GM12878 (cell line): ENCODE data around the gene ITSN2. TPM values are rescaled to one million over a fixed set of nuclear protein-coding genes. Genes with fewer than 3 reads are reported as not detected.

Source experiments
- ATAC-seq: fragments of 200-7000 bp; cut with Tn5 transposase; 3 replicates; pipeline ENCODE4 v1.9.1; 2020; ENCODE audit warnings: mild to moderate bottlenecking, moderate library complexity
- BruUV-seq: library from RNA; stranded (reverse); fragments of 400-500 nt; replicated peaks from 2 replicates; lab custom pipeline; 2021; lab: Mats Ljungman, UMichigan
- CTCF ChIA-PET: fragments of 300-600 bp; sonication (Branson Sonifier 250); formaldehyde crosslinking; extraction: SDS; loops from one replicate; lab custom pipeline; 2021; ENCODE audit warnings: inconsistent platforms; lab: Yijun Ruan, JAX
- POLR2A ChIA-PET: fragments of 350-600 bp; formaldehyde crosslinking; extraction: SDS; loops from one replicate; lab custom pipeline; 2021; ENCODE audit warnings: inconsistent platforms; lab: Charles Lee
- RAD21 ChIA-PET: fragments of 300-600 bp; sonication (Branson Sonifier 250); formaldehyde crosslinking; loops from one replicate; lab custom pipeline; 2023; ENCODE audit warnings: antibody characterized with exemption; ENCODE audit not compliant: unreplicated experiment; lab: Charles Lee
- SMC1A ChIA-PET: fragments of 300-600 bp; sonication (Branson Sonifier 250); formaldehyde crosslinking; loops from one replicate; lab custom pipeline; 2023; ENCODE audit not compliant: unreplicated experiment, uncharacterized antibody; lab: Charles Lee
- DNase-seq: peaks from one replicate; pipeline ENCODE4 v3.0.0-alpha.2; 2011; ENCODE audit warnings: low read depth, low spot score
- FAIRE-seq: peaks from 3 replicates; lab custom pipeline; 2011; peaks lifted over from hg19 to GRCh38; lab: Jason Lieb, UNC
- H2AFZ ChIP-seq: 2 replicates; pipeline ENCODE4 v1.6.0; 2011; ENCODE audit warnings: low read depth, low read length, control low read depth; ENCODE audit not compliant: control insufficient read depth
- H3K27ac ChIP-seq: 2 replicates; pipeline ENCODE4 v1.5.1; 2011; ENCODE audit warnings: control low read depth; ENCODE audit not compliant: control insufficient read depth, insufficient read depth
- H3K27me3 ChIP-seq, 2 experiments: replicated peaks in 1 of 2; 2 replicates each; pipeline versions ENCODE4 v1.6.0 to v1.6.1; 2011; ENCODE audit warnings: low read length in 1 of 2; ENCODE audit not compliant: control insufficient read depth in 2 of 2, insufficient read depth in 2 of 2
- H3K36me3 ChIP-seq, 2 experiments: 2 replicates each; pipeline ENCODE4 v1.5.1; 2011; ENCODE audit warnings: low read length in 1 of 2; ENCODE audit not compliant: control insufficient read depth in 2 of 2, insufficient read depth in 2 of 2
- H3K4me1 ChIP-seq: 2 replicates; pipeline ENCODE4 v1.6.1; 2011; ENCODE audit warnings: mild to moderate bottlenecking, low read length, moderate library complexity, mixed read lengths; ENCODE audit not compliant: control insufficient read depth, insufficient read depth
- H3K4me2 ChIP-seq: 2 replicates; pipeline ENCODE4 v1.6.0; 2011; ENCODE audit warnings: control low read depth; ENCODE audit not compliant: control insufficient read depth, insufficient read depth
- H3K4me3 ChIP-seq: fragments of 200-600 bp; sonication (generic); 2 replicates; pipeline ENCODE4 v1.5.1; 2016
- H3K79me2 ChIP-seq: 2 replicates; pipeline ENCODE4 v1.6.0; 2011; ENCODE audit warnings: low read length; ENCODE audit not compliant: control insufficient read depth, insufficient read depth
- H3K9ac ChIP-seq: 2 replicates; pipeline ENCODE4 v1.8.0; 2011; ENCODE audit warnings: low read length, control low read depth, mixed read lengths; ENCODE audit not compliant: control insufficient read depth, insufficient read depth
- H3K9me3 ChIP-seq: replicated peaks from 3 replicates; pipeline ENCODE4 v1.5.1; 2011; ENCODE audit warnings: mild to moderate bottlenecking, low read length; ENCODE audit not compliant: control insufficient read depth, insufficient read depth
- H4K20me1 ChIP-seq: 2 replicates; pipeline ENCODE4 v1.6.0; 2011; ENCODE audit not compliant: control insufficient read depth, insufficient read depth
- ATF3 ChIP-seq: IDR thresholded peaks from 2 replicates; pipeline ENCODE4 v1.6.1; 2011; ENCODE audit warnings: low read depth, mild to moderate bottlenecking, low read length, moderate library complexity, borderline replicate concordance; ENCODE audit errors: extremely low read depth
- CBFB ChIP-seq: IDR thresholded peaks from 2 replicates; pipeline ENCODE4 v1.6.1; 2016; ENCODE audit warnings: antibody characterized with exemption, low read depth
- CBX3 ChIP-seq: fragments of 200-600 bp; sonication (generic); IDR thresholded peaks from 2 replicates; pipeline ENCODE4 v1.6.1; 2016; ENCODE audit warnings: low read depth, borderline replicate concordance
- GATAD2B ChIP-seq: fragments of 450-650 bp; conservative IDR thresholded peaks from 2 replicates; pipeline ENCODE4 v1.6.1; 2017; ENCODE audit warnings: low read depth, mild to moderate bottlenecking, moderate library complexity
- IKZF2 ChIP-seq, 2 experiments: fragments of 450-650 bp; IDR thresholded peaks; 2 replicates each; pipeline ENCODE4 v1.6.1; 2017; ENCODE audit warnings: mild to moderate bottlenecking in 2 of 2, moderate library complexity in 2 of 2
- NR2C1 ChIP-seq: fragments of 450-650 bp; IDR thresholded peaks from 2 replicates; pipeline ENCODE4 v1.6.1; 2017; ENCODE audit warnings: antibody characterized with exemption, mild to moderate bottlenecking, moderate library complexity
- SUPT20H ChIP-seq: IDR thresholded peaks from 2 replicates; pipeline ENCODE4 v1.6.1; 2011; ENCODE audit warnings: low read depth, mild to moderate bottlenecking, low read length, moderate library complexity, borderline replicate concordance; ENCODE audit not compliant: control insufficient read depth
- USF2 ChIP-seq: IDR thresholded peaks from 2 replicates; pipeline ENCODE4 v1.6.1; 2011; ENCODE audit warnings: low read depth, low read length, improper control_type of control experiment, borderline replicate concordance
- WRNIP1 ChIP-seq: IDR thresholded peaks from 2 replicates; pipeline ENCODE4 v1.6.1; 2011; ENCODE audit warnings: low read depth, low read length, improper control_type of control experiment, borderline replicate concordance
- WGBS: methylation state at CpG from one replicate; pipeline ENCODE4 v1.1.6; 2016; ENCODE audit warnings: low lambda C conversion rate; ENCODE audit not compliant: insufficient replicate concordance, insufficient coverage; ENCODE audit errors: missing lambda C conversion rate; 5-methylcytosine and 5-hydroxymethylcytosine counted together
- in situ Hi-C: fragments of 300-500 bp; cut with MboI; formaldehyde crosslinking; loops from 9 replicates; pipeline ENCODE4 v1.14.3; 2018; ENCODE audit warnings: mixed read lengths
- intact Hi-C: fragments of 100-400 bp; cut with micrococcal nuclease; formaldehyde crosslinking; loops from one replicate; pipeline ENCODE4 v1.14.2; 2022; ENCODE audit not compliant: unreplicated experiment
- polyA plus RNA-seq, 11 experiments: library from polyadenylated mRNA; depleted of rRNA in 4 of 11; unstranded in 6 of 11; stranded (reverse) in 5 of 11; fragments of >200 nt; fragmentation: Nextera tagmentation in 4 of 11; fragmentation: Illumina TruSeq in 1 of 11; extraction: Ambion mirVana in 4 of 11; extraction: Trizol in 1 of 11; gene quantifications; 1 replicate in 1 of 11; 2 replicates in 10 of 11; pipeline versions ENCODE4 v1.2.1 to v1.2.3, GENCODE V29; 2011 to 2016; ENCODE audit warnings: inconsistent platforms in 2 of 11, missing spikeins in 2 of 11, low read depth in 1 of 11
- total RNA-seq, 4 experiments: library from RNA; depleted of rRNA in 3 of 4; stranded (reverse); fragments of >200 nt in 3 of 4; fragmentation: Illumina TruSeq in 1 of 4; extraction: Trizol in 1 of 4; gene quantifications; 2 replicates each; pipeline versions ENCODE4 v1.2.1 to v1.2.3, GENCODE V29; 2013 to 2021
- TF ChIP-seq, protein P1 (sequence below): fragments of 450-650 bp; IDR thresholded peaks from 2 replicates; pipeline ENCODE4 v1.6.1; 2017; ENCODE audit warnings: mild to moderate bottlenecking, moderate library complexity
- TF ChIP-seq, protein P2 (sequence below): IDR thresholded peaks from 2 replicates; pipeline ENCODE4 v1.6.1; 2011; ENCODE audit warnings: borderline replicate concordance, low read depth, mild to moderate bottlenecking, moderate library complexity, low read length; ENCODE audit not compliant: insufficient read depth, poor library complexity, severe bottlenecking
- TF ChIP-seq, protein P3 (sequence below): fragments of 150-350 bp; IDR thresholded peaks from 2 replicates; pipeline ENCODE4 v1.6.1; 2014; ENCODE audit warnings: mild to moderate bottlenecking, low read depth, low read length

ITSN2 gene
- total and polyA plus RNA-seq, 10 of the 15 experiments (the other 5 are each of a cell fraction or from before 2014, with no cell fraction given) = 20.5 to 80.0 (median 54.7) TPM

DNA sequence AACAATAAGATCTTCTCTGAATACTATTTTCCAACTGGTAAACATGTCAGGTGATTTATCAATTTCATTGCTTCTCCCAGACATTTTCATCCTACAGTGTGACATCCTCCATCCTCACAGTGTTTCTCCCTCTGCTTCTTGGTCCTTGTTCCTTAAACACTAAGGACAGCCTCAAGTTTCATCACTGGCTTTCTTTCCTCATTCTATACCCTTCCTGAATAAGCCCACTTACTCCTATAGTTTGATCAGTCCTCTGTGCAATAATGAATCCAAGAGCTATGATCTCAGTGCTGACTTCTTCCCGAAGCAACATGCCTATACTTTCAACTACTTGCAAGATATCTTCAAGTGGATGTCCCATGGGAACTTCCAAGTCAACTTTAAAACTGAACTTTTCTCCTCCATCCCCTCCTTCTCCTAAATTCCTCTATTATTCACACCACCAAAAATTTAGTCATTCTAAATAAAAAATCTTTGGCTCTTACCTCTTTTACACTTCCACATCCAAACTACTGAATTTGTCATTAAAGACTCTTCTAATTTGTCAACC lies 97.8 kb downstream of the ITSN2 start:
- no peaks in the 10 kb centered on the region for H3K9me3 ChIP-seq
- H3K4me2 ChIP-seq = no peak overlapping the region
- DNase-seq (no peak), FAIRE-seq (no peak), ATAC-seq (no peak)
- no peaks in the 10 kb centered on the region for H3K27me3 ChIP-seq
- BruUV-seq = no TSS peak
- ChIA-PET CTCF (interaction anchor here (0.9 to 2.4 kb wide), 2 partner anchors 12 to 80 kb away, joined by 3 to 5 read pairs; no protein-coding TSS in a partner anchor), RAD21 (interaction anchor here (1.1 kb wide), 1 partner anchor 80 kb away, joined by 3 read pairs; no protein-coding TSS in a partner anchor), POLR2A (no interaction called here), SMC1A (interaction anchor here (0.5 to 2.2 kb wide), 6 partner anchors 8 to 116 kb away, joined by 3 to 5 read pairs (median 4); no protein-coding TSS in a partner anchor)
- no peak overlapping the region for H3K9ac ChIP-seq
- H3K4me3 ChIP-seq = no peak overlapping the region
- intact Hi-C loops (no loop called here), in situ Hi-C loops (no loop called here)
- H3K27ac ChIP-seq = no peak overlapping the region
- H3K36me3 ChIP-seq = peaks cover 0 to 16% of the 10 kb centered on the region in 2 experiments; a peak in 3 of 4 replicates
- H2AFZ ChIP-seq = no peak overlapping the region
- no peaks in the 10 kb centered on the region for H3K79me2 ChIP-seq
- 0 out of 2 replicates have a peak, but pooled peaks cover 3% of the 10 kb centered on the region for H3K4me1 ChIP-seq
- 44% methylated on average over 1 of the region's 1 CpG for WGBS
- H4K20me1 ChIP-seq = no peaks in the 10 kb centered on the region
- no peak for TF ChIP-seq NR2C1
- no peak for TF ChIP-seq ATF3
- TF ChIP-seq, protein P1, sequence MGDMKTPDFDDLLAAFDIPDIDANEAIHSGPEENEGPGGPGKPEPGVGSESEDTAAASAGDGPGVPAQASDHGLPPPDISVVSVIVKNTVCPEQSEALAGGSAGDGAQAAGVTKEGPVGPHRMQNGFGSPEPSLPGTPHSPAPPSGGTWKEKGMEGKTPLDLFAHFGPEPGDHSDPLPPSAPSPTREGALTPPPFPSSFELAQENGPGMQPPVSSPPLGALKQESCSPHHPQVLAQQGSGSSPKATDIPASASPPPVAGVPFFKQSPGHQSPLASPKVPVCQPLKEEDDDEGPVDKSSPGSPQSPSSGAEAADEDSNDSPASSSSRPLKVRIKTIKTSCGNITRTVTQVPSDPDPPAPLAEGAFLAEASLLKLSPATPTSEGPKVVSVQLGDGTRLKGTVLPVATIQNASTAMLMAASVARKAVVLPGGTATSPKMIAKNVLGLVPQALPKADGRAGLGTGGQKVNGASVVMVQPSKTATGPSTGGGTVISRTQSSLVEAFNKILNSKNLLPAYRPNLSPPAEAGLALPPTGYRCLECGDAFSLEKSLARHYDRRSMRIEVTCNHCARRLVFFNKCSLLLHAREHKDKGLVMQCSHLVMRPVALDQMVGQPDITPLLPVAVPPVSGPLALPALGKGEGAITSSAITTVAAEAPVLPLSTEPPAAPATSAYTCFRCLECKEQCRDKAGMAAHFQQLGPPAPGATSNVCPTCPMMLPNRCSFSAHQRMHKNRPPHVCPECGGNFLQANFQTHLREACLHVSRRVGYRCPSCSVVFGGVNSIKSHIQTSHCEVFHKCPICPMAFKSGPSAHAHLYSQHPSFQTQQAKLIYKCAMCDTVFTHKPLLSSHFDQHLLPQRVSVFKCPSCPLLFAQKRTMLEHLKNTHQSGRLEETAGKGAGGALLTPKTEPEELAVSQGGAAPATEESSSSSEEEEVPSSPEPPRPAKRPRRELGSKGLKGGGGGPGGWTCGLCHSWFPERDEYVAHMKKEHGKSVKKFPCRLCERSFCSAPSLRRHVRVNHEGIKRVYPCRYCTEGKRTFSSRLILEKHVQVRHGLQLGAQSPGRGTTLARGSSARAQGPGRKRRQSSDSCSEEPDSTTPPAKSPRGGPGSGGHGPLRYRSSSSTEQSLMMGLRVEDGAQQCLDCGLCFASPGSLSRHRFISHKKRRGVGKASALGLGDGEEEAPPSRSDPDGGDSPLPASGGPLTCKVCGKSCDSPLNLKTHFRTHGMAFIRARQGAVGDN = no peak
- no peak for TF ChIP-seq USF2
- TF ChIP-seq, protein P2, sequence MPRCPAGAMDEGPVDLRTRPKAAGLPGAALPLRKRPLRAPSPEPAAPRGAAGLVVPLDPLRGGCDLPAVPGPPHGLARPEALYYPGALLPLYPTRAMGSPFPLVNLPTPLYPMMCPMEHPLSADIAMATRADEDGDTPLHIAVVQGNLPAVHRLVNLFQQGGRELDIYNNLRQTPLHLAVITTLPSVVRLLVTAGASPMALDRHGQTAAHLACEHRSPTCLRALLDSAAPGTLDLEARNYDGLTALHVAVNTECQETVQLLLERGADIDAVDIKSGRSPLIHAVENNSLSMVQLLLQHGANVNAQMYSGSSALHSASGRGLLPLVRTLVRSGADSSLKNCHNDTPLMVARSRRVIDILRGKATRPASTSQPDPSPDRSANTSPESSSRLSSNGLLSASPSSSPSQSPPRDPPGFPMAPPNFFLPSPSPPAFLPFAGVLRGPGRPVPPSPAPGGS = no peak
- no peak for TF ChIP-seq SUPT20H
- TF ChIP-seq CBFB = no peak
- TF ChIP-seq WRNIP1 = no peak
- no peak for TF ChIP-seq GATAD2B
- TF ChIP-seq, protein P3, sequence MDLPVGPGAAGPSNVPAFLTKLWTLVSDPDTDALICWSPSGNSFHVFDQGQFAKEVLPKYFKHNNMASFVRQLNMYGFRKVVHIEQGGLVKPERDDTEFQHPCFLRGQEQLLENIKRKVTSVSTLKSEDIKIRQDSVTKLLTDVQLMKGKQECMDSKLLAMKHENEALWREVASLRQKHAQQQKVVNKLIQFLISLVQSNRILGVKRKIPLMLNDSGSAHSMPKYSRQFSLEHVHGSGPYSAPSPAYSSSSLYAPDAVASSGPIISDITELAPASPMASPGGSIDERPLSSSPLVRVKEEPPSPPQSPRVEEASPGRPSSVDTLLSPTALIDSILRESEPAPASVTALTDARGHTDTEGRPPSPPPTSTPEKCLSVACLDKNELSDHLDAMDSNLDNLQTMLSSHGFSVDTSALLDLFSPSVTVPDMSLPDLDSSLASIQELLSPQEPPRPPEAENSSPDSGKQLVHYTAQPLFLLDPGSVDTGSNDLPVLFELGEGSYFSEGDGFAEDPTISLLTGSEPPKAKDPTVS = no peak
- no peak for TF ChIP-seq CBX3
- no peak for TF ChIP-seq IKZF2 (IDR thresholded peaks at IDR 0.05)
